Non-pigmented ciliary epithelial cell (primary cell): ENCODE measurements around the gene EI24.

Experiments
- DNase-seq: peaks from one replicate; pipeline ENCODE4 v3.0.0-alpha.2; 2010; ENCODE audit warnings: low read depth

Gene EI24

GRCh38 chr11:125627236-125627910 is 58.1 kb downstream of the EI24 start:
- DNase-seq, result no peak
